ENCODE measurements around the gene AFDN.

The AFDN gene, protein sequence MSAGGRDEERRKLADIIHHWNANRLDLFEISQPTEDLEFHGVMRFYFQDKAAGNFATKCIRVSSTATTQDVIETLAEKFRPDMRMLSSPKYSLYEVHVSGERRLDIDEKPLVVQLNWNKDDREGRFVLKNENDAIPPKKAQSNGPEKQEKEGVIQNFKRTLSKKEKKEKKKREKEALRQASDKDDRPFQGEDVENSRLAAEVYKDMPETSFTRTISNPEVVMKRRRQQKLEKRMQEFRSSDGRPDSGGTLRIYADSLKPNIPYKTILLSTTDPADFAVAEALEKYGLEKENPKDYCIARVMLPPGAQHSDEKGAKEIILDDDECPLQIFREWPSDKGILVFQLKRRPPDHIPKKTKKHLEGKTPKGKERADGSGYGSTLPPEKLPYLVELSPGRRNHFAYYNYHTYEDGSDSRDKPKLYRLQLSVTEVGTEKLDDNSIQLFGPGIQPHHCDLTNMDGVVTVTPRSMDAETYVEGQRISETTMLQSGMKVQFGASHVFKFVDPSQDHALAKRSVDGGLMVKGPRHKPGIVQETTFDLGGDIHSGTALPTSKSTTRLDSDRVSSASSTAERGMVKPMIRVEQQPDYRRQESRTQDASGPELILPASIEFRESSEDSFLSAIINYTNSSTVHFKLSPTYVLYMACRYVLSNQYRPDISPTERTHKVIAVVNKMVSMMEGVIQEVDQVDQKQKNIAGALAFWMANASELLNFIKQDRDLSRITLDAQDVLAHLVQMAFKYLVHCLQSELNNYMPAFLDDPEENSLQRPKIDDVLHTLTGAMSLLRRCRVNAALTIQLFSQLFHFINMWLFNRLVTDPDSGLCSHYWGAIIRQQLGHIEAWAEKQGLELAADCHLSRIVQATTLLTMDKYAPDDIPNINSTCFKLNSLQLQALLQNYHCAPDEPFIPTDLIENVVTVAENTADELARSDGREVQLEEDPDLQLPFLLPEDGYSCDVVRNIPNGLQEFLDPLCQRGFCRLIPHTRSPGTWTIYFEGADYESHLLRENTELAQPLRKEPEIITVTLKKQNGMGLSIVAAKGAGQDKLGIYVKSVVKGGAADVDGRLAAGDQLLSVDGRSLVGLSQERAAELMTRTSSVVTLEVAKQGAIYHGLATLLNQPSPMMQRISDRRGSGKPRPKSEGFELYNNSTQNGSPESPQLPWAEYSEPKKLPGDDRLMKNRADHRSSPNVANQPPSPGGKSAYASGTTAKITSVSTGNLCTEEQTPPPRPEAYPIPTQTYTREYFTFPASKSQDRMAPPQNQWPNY (N-terminal part only)

DNA sequence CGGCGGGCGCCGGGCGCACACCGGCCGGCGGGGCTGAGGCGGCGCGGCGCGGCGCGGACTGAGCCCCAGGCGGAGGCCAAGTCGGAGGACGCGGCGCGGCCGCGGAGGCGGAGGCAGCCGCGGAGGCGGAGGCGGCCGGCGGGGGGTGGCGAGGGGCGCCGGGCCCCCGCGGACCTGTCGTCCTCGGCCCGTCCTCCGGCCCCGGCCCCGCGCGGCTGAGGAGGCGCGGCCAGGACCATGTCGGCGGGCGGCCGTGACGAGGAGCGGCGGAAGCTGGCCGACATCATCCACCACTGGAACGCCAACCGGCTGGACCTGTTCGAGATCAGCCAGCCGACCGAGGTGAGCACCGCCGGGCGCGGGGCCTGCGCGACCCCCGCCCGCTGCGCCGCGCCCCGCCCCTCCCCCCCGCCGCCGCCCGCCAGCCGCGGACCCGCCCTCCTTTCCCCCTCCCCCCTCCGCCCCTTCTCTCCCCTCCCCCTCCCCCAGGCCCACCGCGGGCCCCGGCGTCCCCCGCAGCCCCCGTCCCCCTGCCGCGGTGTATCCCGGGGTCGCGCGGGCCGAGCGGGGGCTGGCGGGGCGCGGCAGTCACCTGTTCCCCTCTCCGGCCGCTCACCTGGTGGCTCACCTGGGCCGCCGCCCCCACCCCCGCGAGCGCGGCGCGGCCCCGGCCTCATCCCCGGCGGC is at the start of gene AFDN:
Gene AFDN (plus strand): TSS at position 16 of the 687 bp plus-strand sequence. CDS start 222 bp downstream, at position 238.
- peak; percentile 73 for DNase-seq (ENCODE audit: low spot score)

DNA sequence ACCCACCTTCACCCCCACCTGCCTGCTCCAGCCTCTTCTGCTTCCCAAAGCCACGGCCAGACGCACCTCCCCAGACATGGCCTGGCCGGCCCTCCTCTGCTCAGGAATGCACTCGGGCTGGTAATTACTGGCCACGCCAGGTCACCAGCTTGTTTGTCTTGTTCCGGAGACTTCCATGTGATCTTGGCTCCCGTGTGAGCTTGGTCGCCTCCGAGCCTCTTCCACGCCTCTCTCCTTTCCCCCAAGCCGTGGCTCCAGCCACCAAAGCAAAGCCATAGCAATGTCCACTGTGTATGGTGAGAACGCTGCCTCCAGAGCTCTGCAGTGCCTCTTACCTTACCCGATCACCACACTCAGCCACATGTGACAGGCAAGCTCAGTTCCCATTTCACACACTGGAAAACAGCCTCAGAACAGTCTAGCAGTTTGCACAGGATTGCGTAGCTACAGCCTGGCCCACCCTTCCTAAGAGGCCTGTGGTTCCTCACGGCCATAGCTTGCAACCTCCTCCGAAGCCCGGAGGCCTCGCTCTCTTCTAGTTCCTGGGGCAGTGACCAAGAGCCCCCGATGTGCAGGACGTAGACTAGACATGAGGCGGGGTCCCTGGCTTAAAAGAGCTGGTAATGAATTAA is 48.1 kb upstream of the AFDN start:
- DNase-seq (ENCODE audit: low spot score) = peak; percentile 54

DNA sequence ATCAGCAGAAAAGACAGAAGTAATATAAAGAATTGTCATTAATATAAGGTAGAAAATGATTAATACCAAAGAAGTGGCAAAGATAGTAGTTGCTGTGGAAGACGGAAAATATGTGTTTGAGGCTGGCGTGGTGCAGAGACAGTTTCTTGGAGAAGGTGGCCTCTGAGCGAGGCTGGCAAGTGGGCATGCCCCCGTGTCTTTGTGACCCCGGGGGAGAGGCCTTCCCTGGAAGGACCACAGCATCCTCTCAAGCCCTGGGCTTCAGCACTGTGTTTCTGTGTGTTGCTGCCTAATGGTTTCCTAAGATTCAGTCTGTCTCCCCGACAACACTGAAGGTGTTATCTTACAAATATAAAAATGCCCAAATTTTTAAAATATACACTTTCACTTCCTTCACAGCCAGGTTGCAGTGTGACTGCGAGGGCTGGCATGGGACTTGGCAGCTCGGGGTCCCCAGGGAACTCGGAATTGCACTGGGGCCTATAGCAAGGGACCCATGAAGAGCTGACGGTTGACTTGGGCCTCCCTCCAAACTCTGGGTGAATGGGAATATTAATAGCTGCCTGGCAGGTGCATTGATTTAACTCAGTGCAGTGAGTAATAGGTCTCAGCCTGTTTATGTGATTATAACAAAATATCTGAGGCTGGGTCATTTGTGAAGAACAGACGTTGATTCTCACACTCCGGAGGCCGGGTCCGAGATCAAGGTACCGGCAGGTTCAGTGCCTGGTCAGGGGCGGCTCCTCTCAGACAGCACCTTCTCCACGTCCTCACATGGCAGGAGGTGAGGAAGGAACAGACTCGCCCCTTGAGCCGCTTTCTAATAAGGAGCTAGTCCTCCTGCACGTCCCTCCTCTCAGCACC is 47.4 kb upstream of the AFDN start:
- no peak for DNase-seq (ENCODE audit: low spot score)

DNA sequence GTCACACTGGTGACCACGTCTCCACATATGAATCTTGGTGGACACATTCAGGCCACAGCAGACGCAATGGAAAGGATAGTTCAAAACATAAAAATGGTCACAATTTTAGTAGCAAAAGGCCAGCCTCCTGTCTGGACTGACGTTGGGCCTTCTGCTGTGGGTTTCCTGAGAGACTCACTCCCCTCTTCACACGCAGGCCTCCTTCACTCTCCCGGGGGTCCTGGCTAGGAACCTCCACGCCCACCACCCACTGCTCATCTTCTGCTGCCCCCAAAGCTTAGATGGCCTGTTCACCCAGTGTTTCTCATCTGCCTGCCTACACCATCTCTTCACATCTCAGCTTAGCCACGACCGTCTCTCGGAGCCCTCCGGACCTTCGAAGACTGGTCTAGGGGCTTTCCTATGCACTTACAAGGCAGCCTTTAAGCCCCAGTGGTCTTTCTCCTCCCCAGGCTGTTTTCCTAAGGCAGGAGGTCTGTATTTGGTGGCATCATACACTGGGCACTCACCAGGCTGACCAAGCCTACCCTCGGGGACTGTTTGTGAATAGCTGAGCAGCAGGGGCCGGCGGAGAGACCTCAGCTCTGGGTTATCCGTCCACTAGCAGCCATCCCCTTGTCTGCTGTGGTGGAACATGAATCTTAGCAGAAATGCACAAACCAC is 46.6 kb upstream of the AFDN start:
- no peak for DNase-seq (ENCODE audit: low spot score)

DNA sequence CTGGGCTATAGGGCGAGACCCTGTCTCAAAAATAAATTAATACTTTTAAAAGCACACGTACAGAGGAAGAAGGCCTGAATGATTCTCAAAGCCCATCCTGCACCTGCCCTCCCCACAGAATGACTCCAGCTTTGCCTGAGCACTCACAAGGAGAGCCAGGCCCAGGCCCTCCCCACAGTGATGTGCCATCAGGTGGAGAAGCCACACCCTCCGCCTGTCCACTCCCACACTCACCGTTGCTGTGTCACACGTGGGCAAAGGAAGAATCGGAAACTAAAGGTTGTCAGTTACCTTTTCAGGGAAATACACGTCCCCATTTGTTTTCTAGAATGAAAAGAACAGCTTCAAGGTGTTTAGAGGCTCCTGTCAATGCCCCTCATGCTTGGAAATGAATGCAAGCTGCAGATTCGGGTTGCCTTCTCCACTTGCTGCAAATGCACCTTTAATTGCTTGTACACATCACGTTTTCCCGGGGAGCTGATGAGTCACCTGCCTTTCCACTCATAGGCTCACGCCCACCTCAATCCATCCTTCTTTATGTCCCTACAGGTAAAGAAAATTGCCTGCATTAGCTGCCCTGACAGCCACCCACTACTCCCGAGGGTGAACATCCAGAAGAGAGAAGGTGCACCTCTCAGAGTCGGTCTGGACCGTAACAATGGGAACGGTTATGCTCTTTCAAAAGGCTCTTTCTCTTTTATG is 45.5 kb upstream of the AFDN start:
- DNase-seq (ENCODE audit: low spot score) = no peak

DNA sequence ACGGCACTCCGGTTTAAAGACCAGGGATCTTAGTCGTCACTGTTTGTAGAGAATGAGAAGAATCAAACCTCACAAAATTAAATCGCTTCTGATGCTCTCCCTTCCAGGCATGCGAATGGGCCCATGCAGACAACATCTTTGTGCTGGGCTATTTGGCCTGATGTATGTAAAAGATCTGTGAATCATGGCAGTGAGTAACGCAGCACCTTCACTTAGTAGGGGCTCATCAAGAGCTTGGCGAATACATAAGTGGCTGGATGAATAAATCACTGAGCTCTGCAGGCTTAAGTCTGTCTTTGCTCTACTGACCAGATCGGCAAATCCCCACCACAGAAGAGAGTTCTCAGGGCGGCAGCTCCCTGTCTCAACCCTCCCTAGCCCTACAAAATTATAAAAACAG is 44.8 kb upstream of the AFDN start:
- no peak for DNase-seq (ENCODE audit: low spot score)

DNA sequence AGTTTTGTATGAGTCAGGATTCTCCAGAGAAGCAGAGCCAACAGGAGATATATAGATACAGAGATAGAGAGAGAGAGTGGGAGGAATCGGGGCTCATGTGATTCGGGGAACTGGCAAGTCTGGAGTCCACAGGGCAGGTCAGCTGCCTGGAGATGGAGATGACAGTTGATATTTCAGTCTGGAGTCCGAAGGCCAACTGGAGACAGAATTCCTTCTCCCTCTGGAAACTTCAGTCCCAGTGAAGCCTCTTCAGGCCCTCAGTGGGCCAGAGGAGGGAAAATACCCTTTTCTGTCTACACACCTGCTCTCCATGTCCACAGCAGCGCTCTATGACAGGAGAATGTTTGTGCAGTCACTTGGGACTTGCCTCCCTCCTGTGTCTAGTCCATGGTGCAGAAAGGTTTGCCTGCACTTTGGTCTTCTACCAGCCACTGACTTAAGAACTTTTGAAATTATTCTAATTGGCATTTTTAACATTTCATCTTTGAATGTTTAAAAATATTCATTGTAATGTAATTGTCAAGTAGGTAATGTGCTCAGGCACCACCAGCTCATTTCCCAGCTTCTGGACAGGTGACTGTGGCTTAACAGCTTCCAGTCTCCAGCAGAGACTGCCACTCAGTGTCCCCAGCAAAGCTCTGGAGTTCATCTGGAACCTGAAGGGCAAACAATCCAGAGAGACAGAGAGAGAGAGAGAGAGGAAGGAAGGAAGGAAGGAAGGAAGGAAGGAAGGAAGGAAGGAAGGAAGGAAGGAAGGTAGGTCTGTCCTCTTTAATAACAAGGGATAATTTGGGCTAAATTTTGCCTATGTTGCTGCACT is 43.8 kb upstream of the AFDN start:
- no peak for DNase-seq (ENCODE audit: low spot score)

DNA sequence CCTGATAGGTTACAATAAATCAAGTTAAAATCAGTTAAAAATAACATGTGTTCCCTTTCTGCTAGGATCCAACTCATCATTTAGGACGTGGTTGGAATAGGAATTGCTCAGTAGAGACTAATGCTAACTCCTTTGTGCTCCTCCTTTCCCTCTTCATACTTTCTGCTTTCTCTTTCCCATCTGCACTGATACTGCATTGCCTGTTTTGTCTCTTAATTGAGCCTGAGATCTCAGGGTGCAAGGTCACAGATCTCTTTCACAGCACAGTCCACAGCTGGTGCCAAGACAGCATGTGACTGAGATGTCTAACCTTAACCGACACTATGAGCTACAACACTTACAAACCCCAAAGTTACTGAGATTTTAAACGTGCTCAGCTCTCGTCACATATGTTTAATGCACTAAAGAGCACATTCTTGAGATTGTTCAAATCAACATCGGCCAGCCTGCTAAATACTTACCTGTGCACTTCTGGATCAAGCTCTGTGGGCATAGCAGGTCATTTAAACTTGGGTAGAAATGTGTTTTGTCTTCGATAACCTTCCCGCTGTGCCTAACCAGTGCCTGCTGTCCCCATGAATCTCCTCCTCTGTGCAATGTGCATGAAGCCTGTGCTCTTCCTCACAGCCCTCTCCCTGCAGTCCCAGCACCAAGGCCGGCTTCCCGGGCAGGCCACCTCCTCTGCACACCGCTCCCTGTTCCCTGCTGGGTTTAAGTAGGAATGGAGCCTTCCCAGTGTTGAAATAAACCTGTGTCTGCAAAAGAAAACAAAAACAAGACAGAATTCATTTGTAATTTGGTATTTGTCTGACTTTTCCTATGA is 39.6 kb upstream of the AFDN start:
- no peak for DNase-seq (ENCODE audit: low spot score)

DNA sequence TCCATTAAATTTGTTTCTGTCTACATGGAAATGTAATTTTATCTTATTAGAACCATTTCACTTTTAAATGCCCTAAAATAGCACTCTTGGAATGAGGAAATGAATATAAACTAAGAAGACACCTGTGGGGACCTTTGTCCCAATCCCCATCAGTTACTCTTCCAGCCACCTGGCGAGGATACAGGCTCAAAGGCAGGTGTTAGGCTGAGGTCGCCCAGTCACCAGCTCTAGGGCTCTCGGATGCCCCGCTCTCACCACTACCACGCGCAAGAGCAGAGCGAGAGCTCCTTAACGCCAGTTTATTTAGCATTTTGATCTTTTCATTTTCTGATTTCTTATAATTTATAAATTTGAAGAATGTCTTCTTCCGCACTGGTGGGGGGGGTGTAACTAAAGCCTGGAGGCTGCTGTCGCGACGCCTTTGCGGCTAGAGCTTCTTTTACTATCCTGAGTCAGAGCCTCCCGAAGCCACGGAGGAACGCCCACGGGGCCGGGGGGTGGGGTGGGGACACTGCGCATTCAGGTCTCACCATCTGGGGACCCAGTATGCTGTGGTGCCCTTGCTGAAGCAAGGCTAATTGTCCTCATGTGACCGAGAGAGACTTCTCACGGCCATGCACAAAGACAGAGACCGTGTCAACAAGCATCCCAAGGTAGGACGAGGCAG is 38.7 kb upstream of the AFDN start:
- no peak for DNase-seq (ENCODE audit: low spot score)

DNA sequence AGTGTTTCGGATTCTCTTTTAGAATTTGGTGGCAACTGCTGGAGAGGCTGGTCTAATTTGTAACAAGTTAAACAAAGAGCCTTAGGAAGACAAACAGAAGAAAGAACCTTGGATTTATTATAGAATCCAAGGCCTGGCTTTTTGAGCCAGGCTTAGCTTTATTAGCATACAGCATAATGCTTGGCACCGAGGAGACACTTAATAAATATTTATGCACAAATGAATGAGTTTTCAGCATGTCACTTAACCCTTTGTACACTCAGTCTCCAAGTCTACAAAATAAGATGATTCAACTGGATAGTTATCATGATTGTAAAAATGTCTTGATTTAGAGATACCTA is 38.2 kb upstream of the AFDN start:
- no peak for DNase-seq (ENCODE audit: low spot score)

DNA sequence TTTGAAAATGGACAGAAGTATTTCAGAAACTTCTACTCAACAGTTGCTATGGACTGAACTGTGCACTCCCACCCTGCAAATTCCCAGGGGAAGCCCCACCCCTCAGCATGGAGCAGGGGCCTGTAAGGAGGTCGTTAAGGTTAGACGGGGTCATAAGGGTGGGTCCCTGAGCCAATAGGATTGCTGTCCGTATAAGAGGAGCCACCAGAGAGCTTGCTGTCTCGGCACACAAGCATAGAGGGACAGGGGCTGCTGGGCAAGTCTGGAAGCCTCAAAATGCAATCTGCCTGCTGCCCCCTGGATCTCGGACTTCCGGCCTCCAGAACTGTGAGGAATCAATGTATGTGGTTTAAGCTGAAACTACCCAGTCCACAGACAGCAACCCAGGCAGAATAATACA is 37.4 kb upstream of the AFDN start:
- no peak for DNase-seq (ENCODE audit: low spot score)

DNA sequence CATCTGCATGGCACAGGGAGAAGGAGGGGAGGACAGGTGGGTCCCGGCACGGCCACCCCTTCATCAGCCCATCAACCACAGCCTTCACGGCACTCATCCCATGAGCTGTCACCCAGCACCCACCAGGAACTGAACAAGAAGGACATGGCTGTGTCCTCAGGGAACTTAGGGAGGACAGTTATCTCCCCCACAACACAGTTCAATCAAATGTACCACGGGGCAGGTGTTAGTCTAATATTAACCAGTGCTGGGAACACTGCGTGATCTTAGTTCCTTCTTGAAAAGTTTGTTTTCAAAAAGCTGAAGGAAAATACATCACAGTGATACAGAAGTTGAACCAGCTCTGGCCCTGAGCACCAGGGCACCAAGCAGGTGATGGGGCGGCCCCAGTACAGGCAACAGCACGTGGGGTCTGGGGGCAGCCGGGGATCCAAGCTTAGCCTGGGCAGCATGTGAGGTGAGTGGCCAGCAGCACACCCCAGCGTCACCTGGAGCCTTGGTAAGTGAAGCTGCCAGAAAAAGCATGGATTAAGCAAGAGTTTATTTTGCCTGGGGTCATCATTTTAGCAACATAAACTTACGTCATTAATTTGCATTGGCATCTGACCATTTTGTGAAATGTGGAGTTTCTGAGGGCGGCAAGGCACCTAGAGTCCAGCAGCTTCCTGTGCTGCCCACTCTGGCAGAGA is 35.5 kb upstream of the AFDN start:
- DNase-seq (ENCODE audit: low spot score) = no peak

DNA sequence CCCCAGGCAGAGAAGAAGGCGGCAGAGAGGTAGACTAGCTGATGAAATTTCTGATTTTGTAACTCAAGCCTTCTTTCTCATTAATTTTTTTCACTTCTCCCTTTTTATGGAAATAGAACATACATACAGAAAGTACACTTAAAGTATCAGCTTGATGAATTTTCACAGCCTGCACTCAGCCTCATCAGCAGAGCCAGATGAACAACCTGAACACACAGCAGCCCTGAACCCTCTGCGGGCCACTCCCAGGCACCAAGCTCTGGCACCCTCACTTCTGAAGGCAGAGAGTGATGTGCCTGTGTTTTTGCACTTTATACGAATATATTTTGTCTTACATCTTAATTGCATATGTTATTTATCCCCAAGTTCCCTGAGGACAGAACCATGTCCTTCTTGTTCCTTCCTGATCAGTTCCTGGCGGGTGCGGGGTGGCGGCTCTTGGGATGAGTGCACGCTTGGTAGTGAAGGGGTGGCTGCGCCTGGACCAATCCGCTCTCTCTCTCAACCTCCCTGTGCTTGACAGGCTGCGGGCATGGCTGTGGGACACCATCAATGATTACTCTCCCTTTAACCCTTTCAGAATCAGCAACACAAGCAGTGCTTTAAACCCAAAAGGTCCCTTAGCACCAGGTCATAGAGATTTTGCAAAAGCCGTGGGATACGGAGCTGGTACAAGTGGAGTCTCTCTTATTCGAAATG is 34.8 kb upstream of the AFDN start:
- no peak for DNase-seq (ENCODE audit: low spot score)

DNA sequence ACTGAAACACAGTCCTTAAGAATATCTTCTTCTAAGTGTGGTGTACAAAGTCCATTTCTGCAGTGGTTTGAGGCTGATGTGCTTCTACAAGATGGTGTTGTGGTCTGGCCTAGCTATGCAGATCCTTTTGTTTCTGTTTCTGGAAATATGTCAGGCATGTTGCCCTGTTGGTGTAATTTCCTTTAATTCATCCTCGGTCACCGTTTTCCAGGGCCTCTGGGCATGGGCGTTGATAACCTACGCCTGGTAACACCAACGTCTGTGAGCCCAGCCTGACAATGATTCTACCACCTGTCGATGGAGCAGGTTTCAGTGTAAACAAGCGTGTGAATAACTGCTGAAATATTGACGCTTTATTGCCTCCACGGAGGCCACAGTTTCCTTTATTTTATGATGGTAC is 33.3 kb upstream of the AFDN start:
- no peak for DNase-seq (ENCODE audit: low spot score)
